ENCODE data around the gene THAP7.
A peak's percentile ranks its signal among the peaks of the same experiment; 100 is the strongest.

The THAP7 gene

GRCh38 chr22:20978419-20978818 is 23.5 kb downstream of the THAP7 start:
- no peak overlapping the region for H2AK5ac ChIP-seq (ENCODE audit: low read depth, low read length)
- no peak overlapping the region for H3K4me2 ChIP-seq (ENCODE audit: insufficient read depth, low read length, poor library complexity, severe bottlenecking)
- no peak overlapping the region for H3K4ac ChIP-seq (ENCODE audit: low read length)
- H3K4me1 ChIP-seq (ENCODE audit: control insufficient read depth in 2 of 2, insufficient read depth in 1 of 2, low read depth in 1 of 2, low read length in 2 of 2), result peaks cover 13 to 24% of the 10 kb centered on the region in 2 donors
- H3K9me3 ChIP-seq (replicated peaks in 1 of 2; ENCODE audit: control insufficient read depth in 2 of 2, insufficient read depth in 1 of 2, low read depth in 1 of 2, low read length in 2 of 2), result peaks cover 7 to 9% of the 10 kb centered on the region in 2 donors
- no peak overlapping the region for H4K91ac ChIP-seq (ENCODE audit: low read depth, low read length, poor library complexity)
- no peak overlapping the region for H3K23ac ChIP-seq (ENCODE audit: low read depth, low read length, poor library complexity)
- H3K79me1 ChIP-seq (ENCODE audit: low read depth, low read length), result peaks cover 5% of the 10 kb centered on the region
- no peak overlapping the region for H2BK15ac ChIP-seq (ENCODE audit: low read length)
- no peak overlapping the region for H4K8ac ChIP-seq (ENCODE audit: low read depth, low read length)
- no peak overlapping the region for H3K27ac ChIP-seq (replicated peaks; ENCODE audit: low read length)
- no peak for DNase-seq (ENCODE audit: low spot score)
- H2AFZ ChIP-seq (ENCODE audit: low read length), result no peak overlapping the region
- H3K9ac ChIP-seq (ENCODE audit: low read depth, low read length, poor library complexity), result no peak overlapping the region
- H3K18ac ChIP-seq (ENCODE audit: low read length), result no peak overlapping the region
- no peak overlapping the region for H2BK12ac ChIP-seq (ENCODE audit: low read length)
- H2BK120ac ChIP-seq (ENCODE audit: low read depth, low read length), result no peak overlapping the region
- H3K4me3 ChIP-seq (ENCODE audit: low read length in 2 of 2), result no peak overlapping the region
- no CpG with 5 or more reads among the region's 2 CpGs for WGBS, 2 donors (ENCODE audit: extremely low coverage in 2 of 2, insufficient read length in 2 of 2, insufficient replicate concordance in 1 of 2)
- H3K14ac ChIP-seq (ENCODE audit: low read length), result no peak overlapping the region
- H3K27me3 ChIP-seq (ENCODE audit: control insufficient read depth in 3 of 3, insufficient read depth in 3 of 3, low read depth in 1 of 3, low read length in 3 of 3), result no peaks in the 10 kb centered on the region
- no peak overlapping the region for H2BK5ac ChIP-seq (ENCODE audit: low read length)
- H3K36me3 ChIP-seq (replicated peaks in 1 of 2; ENCODE audit: control insufficient read depth in 2 of 2, insufficient read depth in 2 of 2, low read length in 2 of 2), result no peaks in the 10 kb centered on the region

GRCh38 chr22:20977516-20978170 is 24.3 kb downstream of the THAP7 start:
- no peak for DNase-seq (ENCODE audit: low spot score)
- Histone ChIP-seq H2BK120ac (ENCODE audit: low read depth, low read length) (no peak overlapping the region), H3K18ac (ENCODE audit: low read length) (no peak overlapping the region), H2BK12ac (ENCODE audit: low read length) (peak overlapping the region; percentile 69), H4K91ac (ENCODE audit: low read depth, low read length, poor library complexity) (no peak overlapping the region), H3K23ac (ENCODE audit: low read depth, low read length, poor library complexity) (peak overlapping the region; percentile 82), H3K36me3 (replicated peaks in 1 of 2; ENCODE audit: control insufficient read depth in 2 of 2, insufficient read depth in 2 of 2, low read length in 2 of 2) (no peaks in the 10 kb centered on the region), H3K9me3 (replicated peaks in 1 of 2; ENCODE audit: control insufficient read depth in 2 of 2, insufficient read depth in 1 of 2, low read depth in 1 of 2, low read length in 2 of 2) (peaks cover 7 to 9% of the 10 kb centered on the region in 2 donors), H2BK15ac (ENCODE audit: low read length) (peak overlapping the region; percentile 16), H4K8ac (ENCODE audit: low read depth, low read length) (no peak overlapping the region), H3K27ac (replicated peaks; ENCODE audit: low read length) (no peak overlapping the region), H3K4me3 (ENCODE audit: low read length in 2 of 2) (no peak overlapping the region), H2AK5ac (ENCODE audit: low read depth, low read length) (peak overlapping the region; percentile 69), H2AFZ (ENCODE audit: low read length) (no peak overlapping the region), H3K4ac (ENCODE audit: low read length) (no peak overlapping the region), H3K14ac (ENCODE audit: low read length) (no peak overlapping the region), H3K4me2 (ENCODE audit: insufficient read depth, low read length, poor library complexity, severe bottlenecking) (no peak overlapping the region), H3K9ac (ENCODE audit: low read depth, low read length, poor library complexity) (no peak overlapping the region), H3K4me1 (ENCODE audit: control insufficient read depth in 2 of 2, insufficient read depth in 1 of 2, low read depth in 1 of 2, low read length in 2 of 2) (peaks cover 13 to 26% of the 10 kb centered on the region in 2 donors), H3K79me1 (ENCODE audit: low read depth, low read length) (peaks cover 3% of the 10 kb centered on the region), H2BK5ac (ENCODE audit: low read length) (no peak overlapping the region), H3K27me3 (ENCODE audit: control insufficient read depth in 3 of 3, insufficient read depth in 3 of 3, low read depth in 1 of 3, low read length in 3 of 3) (no peaks in the 10 kb centered on the region)
- WGBS, 2 donors (ENCODE audit: extremely low coverage in 2 of 2, insufficient read length in 2 of 2, insufficient replicate concordance in 1 of 2), result no CpG with 5 or more reads among the region's 17 CpGs

GRCh38 chr22:20977019-20977418 is 24.9 kb downstream of the THAP7 start:
- Histone ChIP-seq H4K8ac (ENCODE audit: low read depth, low read length) (no peak overlapping the region), H3K79me1 (ENCODE audit: low read depth, low read length) (no peaks in the 10 kb centered on the region), H3K14ac (ENCODE audit: low read length) (no peak overlapping the region), H2BK15ac (ENCODE audit: low read length) (peak overlapping the region; percentile 16), H2AK5ac (ENCODE audit: low read depth, low read length) (peak overlapping the region; percentile 69), H3K4ac (ENCODE audit: low read length) (no peak overlapping the region), H3K4me2 (ENCODE audit: insufficient read depth, low read length, poor library complexity, severe bottlenecking) (no peak overlapping the region), H3K9ac (ENCODE audit: low read depth, low read length, poor library complexity) (peak overlapping the region; percentile 10), H3K4me3 (ENCODE audit: low read length in 2 of 2) (no peak overlapping the region), H3K27ac (replicated peaks; ENCODE audit: low read length) (no peak overlapping the region), H3K23ac (ENCODE audit: low read depth, low read length, poor library complexity) (peak overlapping the region; percentile 82), H4K91ac (ENCODE audit: low read depth, low read length, poor library complexity) (peak overlapping the region; percentile 22), H3K9me3 (replicated peaks in 1 of 2; ENCODE audit: control insufficient read depth in 2 of 2, insufficient read depth in 1 of 2, low read depth in 1 of 2, low read length in 2 of 2) (peaks cover 7 to 9% of the 10 kb centered on the region in 2 donors), H3K4me1 (ENCODE audit: control insufficient read depth in 2 of 2, insufficient read depth in 1 of 2, low read depth in 1 of 2, low read length in 2 of 2) (peaks cover 15 to 29% of the 10 kb centered on the region in 2 donors), H2BK120ac (ENCODE audit: low read depth, low read length) (no peak overlapping the region), H2BK12ac (ENCODE audit: low read length) (peak overlapping the region; percentile 69), H2AFZ (ENCODE audit: low read length) (no peak overlapping the region), H3K36me3 (replicated peaks in 1 of 2; ENCODE audit: control insufficient read depth in 2 of 2, insufficient read depth in 2 of 2, low read length in 2 of 2) (no peaks in the 10 kb centered on the region), H3K18ac (ENCODE audit: low read length) (peak overlapping the region; percentile 60), H2BK5ac (ENCODE audit: low read length) (no peak overlapping the region), H3K27me3 (ENCODE audit: control insufficient read depth in 3 of 3, insufficient read depth in 3 of 3, low read depth in 1 of 3, low read length in 3 of 3) (no peaks in the 10 kb centered on the region)
- no peak for DNase-seq (ENCODE audit: low spot score)
- WGBS, 2 donors (ENCODE audit: extremely low coverage in 2 of 2, insufficient read length in 2 of 2, insufficient replicate concordance in 1 of 2), result no CpG with 5 or more reads among the region's 11 CpGs

- no peak for DNase-seq (ENCODE audit: low spot score)
Observed at GRCh38 chr22:20976291-20976877, 25.5 kb downstream of the THAP7 start.

More at GRCh38 chr22:20976291-20976877, 25.5 kb downstream of the THAP7 start:
- peaks cover 17 to 32% of the 10 kb centered on the region in 2 donors for H3K4me1 ChIP-seq (ENCODE audit: control insufficient read depth in 2 of 2, insufficient read depth in 1 of 2, low read depth in 1 of 2, low read length in 2 of 2)
- no peak overlapping the region for H2AFZ ChIP-seq (ENCODE audit: low read length)
- no peak overlapping the region for H4K8ac ChIP-seq (ENCODE audit: low read depth, low read length)
- WGBS, 2 donors (ENCODE audit: extremely low coverage in 2 of 2, insufficient read length in 2 of 2, insufficient replicate concordance in 1 of 2), result no CpG with 5 or more reads among the region's 24 CpGs
- peak overlapping the region; percentile 47 for H2BK12ac ChIP-seq (ENCODE audit: low read length)
- H3K27ac ChIP-seq (replicated peaks; ENCODE audit: low read length), result no peak overlapping the region
- H2AK5ac ChIP-seq (ENCODE audit: low read depth, low read length), result peak overlapping the region; percentile 69
- peaks cover 7 to 9% of the 10 kb centered on the region in 2 donors for H3K9me3 ChIP-seq (replicated peaks in 1 of 2; ENCODE audit: control insufficient read depth in 2 of 2, insufficient read depth in 1 of 2, low read depth in 1 of 2, low read length in 2 of 2)
- H2BK120ac ChIP-seq (ENCODE audit: low read depth, low read length), result no peak overlapping the region
- peak overlapping the region; percentile 16 for H2BK15ac ChIP-seq (ENCODE audit: low read length)
- H2BK5ac ChIP-seq (ENCODE audit: low read length), result no peak overlapping the region
- H3K18ac ChIP-seq (ENCODE audit: low read length), result no peak overlapping the region
- H3K4me3 ChIP-seq (ENCODE audit: low read length in 2 of 2), result no peak overlapping the region
- peak overlapping the region; percentile 82 for H3K23ac ChIP-seq (ENCODE audit: low read depth, low read length, poor library complexity)
- no peaks in the 10 kb centered on the region for H3K27me3 ChIP-seq (ENCODE audit: control insufficient read depth in 3 of 3, insufficient read depth in 3 of 3, low read depth in 1 of 3, low read length in 3 of 3)
- H3K36me3 ChIP-seq (replicated peaks in 1 of 2; ENCODE audit: control insufficient read depth in 2 of 2, insufficient read depth in 2 of 2, low read length in 2 of 2), result no peaks in the 10 kb centered on the region
- no peak overlapping the region for H3K9ac ChIP-seq (ENCODE audit: low read depth, low read length, poor library complexity)
- H3K4ac ChIP-seq (ENCODE audit: low read length), result no peak overlapping the region
- no peak overlapping the region for H4K91ac ChIP-seq (ENCODE audit: low read depth, low read length, poor library complexity)
- H3K79me1 ChIP-seq (ENCODE audit: low read depth, low read length), result no peaks in the 10 kb centered on the region
- H3K14ac ChIP-seq (ENCODE audit: low read length), result peak overlapping the region; percentile 23
- no peak overlapping the region for H3K4me2 ChIP-seq (ENCODE audit: insufficient read depth, low read length, poor library complexity, severe bottlenecking)

All from neuronal stem cell (in vitro differentiated cells).